Measurements from ENCODE around the gene MSI2.

- TF ChIP-seq POLR2A (IDR thresholded peaks at IDR 0.05) (no peak), CTCF (IDR thresholded peaks at IDR 0.05) (no peak)
Measured at GRCh38 chr17:57705921-57706695, 449.8 kb downstream of the MSI2 start.

All from adrenal gland (tissue), 5 donors.